ENCODE data around the gene FRMPD4. TPM values are rescaled to one million over a fixed set of nuclear protein-coding genes. Genes with fewer than 3 reads are reported as not detected.

Gene FRMPD4
- total and polyA plus RNA-seq, 10 of the 15 experiments (the other 5 are each of a cell fraction or from before 2014, with no cell fraction given) = not detected

GRCh38 chrX:12378253-12378652 lies 240.0 kb downstream of the FRMPD4 start:
- Histone ChIP-seq H3K27me3 (replicated peaks in 1 of 2; ENCODE audit: control insufficient read depth in 2 of 2, insufficient read depth in 2 of 2, low read length in 1 of 2) (peaks cover 0 to 2% of the 10 kb centered on the region in 2 experiments; a peak in 1 of 4 replicates), H3K4me1 (ENCODE audit: control insufficient read depth, insufficient read depth, low read length) (no peaks in the 10 kb centered on the region), H3K79me2 (ENCODE audit: control insufficient read depth, insufficient read depth, low read length) (no peaks in the 10 kb centered on the region), H3K27ac (ENCODE audit: control insufficient read depth, insufficient read depth) (no peak overlapping the region), H4K20me1 (ENCODE audit: control insufficient read depth, insufficient read depth) (no peaks in the 10 kb centered on the region), H3K4me2 (ENCODE audit: control insufficient read depth, insufficient read depth) (no peak overlapping the region), H2AFZ (ENCODE audit: control insufficient read depth, low read depth, low read length) (no peak overlapping the region), H3K9me3 (replicated peaks; ENCODE audit: control insufficient read depth, insufficient read depth, low read length) (no peaks in the 10 kb centered on the region), H3K9ac (ENCODE audit: control insufficient read depth, insufficient read depth, low read length) (no peak overlapping the region), H3K36me3 (ENCODE audit: control insufficient read depth in 2 of 2, insufficient read depth in 2 of 2, low read length in 1 of 2) (no peaks in the 10 kb centered on the region), H3K4me3 (no peak overlapping the region)
- CTCF ChIA-PET = interaction anchor here (0.9 kb wide), 1 partner anchor 33 kb away, joined by 3 read pairs; no protein-coding TSS in a partner anchor
- DNase-seq (ENCODE audit: low read depth, low spot score) = no peak
- BruUV-seq (replicated peaks) = no TSS peak
- ATAC-seq = no peak
- POLR2A ChIA-PET = no interaction called here
- in situ Hi-C loops (cut with MboI) (no loop called here), intact Hi-C loops (cut with micrococcal nuclease; ENCODE audit: unreplicated experiment) (no loop called here)
- RAD21 ChIA-PET (ENCODE audit: unreplicated experiment) = no interaction called here
- FAIRE-seq = no peak
- WGBS (ENCODE audit: insufficient coverage, insufficient replicate concordance, low lambda C conversion rate, missing lambda C conversion rate) = 63% methylated on average over 7 of the region's 7 CpGs
- TF ChIP-seq HCFC1 (IDR thresholded peaks at IDR 0.05; ENCODE audit: low read length) (no peak), HDGF (IDR thresholded peaks at IDR 0.05) (no peak), ZNF24 (IDR thresholded peaks at IDR 0.05) (no peak), BACH1 (IDR thresholded peaks at IDR 0.05; ENCODE audit: borderline replicate concordance) (no peak), SRF (IDR thresholded peaks at IDR 0.05; ENCODE audit: low read depth in 2 of 2, low read length in 2 of 2) (no peak), TAF1 (IDR thresholded peaks at IDR 0.05; ENCODE audit: borderline replicate concordance, low read depth, low read length) (no peak)
- SMC1A ChIA-PET (ENCODE audit: uncharacterized antibody, unreplicated experiment) = no interaction called here

DNA sequence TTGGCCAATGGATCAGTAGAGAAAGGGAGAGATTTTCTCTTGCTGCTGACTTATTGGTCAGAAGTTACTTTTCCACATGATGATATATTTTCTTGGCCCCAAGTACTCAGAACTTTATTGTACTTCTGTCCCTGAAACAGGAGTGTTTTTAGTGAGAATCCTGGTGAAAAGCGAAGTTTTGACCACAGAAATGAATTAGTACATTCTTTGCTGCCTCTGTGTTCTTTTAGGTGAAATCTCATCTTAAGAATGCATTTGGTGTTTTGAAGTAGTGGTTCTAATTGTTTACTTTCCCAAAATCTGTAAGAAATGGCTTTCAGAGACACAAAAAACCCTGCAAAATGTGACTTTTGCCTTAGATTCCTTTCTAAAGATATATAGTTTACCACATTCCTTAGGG lies 240.4 kb downstream of the FRMPD4 start:
- H3K79me2 ChIP-seq (ENCODE audit: control insufficient read depth, insufficient read depth, low read length) = no peaks in the 10 kb centered on the region
- peaks cover 0 to 2% of the 10 kb centered on the region in 2 experiments; a peak in 1 of 4 replicates for H3K27me3 ChIP-seq (replicated peaks in 1 of 2; ENCODE audit: control insufficient read depth in 2 of 2, insufficient read depth in 2 of 2, low read length in 1 of 2)
- no peak for ATAC-seq
- H3K4me3 ChIP-seq = no peak overlapping the region
- ChIA-PET SMC1A (ENCODE audit: uncharacterized antibody, unreplicated experiment) (no interaction called here), CTCF (interaction anchor here (0.9 kb wide), 1 partner anchor 33 kb away, joined by 3 read pairs; no protein-coding TSS in a partner anchor), RAD21 (ENCODE audit: unreplicated experiment) (interaction anchor here (0.6 kb wide), 1 partner anchor 578 kb away, joined by 3 read pairs; no protein-coding TSS in a partner anchor), POLR2A (no interaction called here)
- no peak for FAIRE-seq
- H3K36me3 ChIP-seq (ENCODE audit: control insufficient read depth in 2 of 2, insufficient read depth in 2 of 2, low read length in 1 of 2) = no peaks in the 10 kb centered on the region
- no peaks in the 10 kb centered on the region for H4K20me1 ChIP-seq (ENCODE audit: control insufficient read depth, insufficient read depth)
- no peak for DNase-seq (ENCODE audit: low read depth, low spot score)
- no peak overlapping the region for H3K4me2 ChIP-seq (ENCODE audit: control insufficient read depth, insufficient read depth)
- no peaks in the 10 kb centered on the region for H3K9me3 ChIP-seq (replicated peaks; ENCODE audit: control insufficient read depth, insufficient read depth, low read length)
- no TSS peak for BruUV-seq (replicated peaks)
- H3K27ac ChIP-seq (ENCODE audit: control insufficient read depth, insufficient read depth) = no peak overlapping the region
- intact Hi-C loops (cut with micrococcal nuclease; ENCODE audit: unreplicated experiment) (no loop called here), in situ Hi-C loops (cut with MboI) (no loop called here)
- no peak overlapping the region for H2AFZ ChIP-seq (ENCODE audit: control insufficient read depth, low read depth, low read length)
- no peak overlapping the region for H3K9ac ChIP-seq (ENCODE audit: control insufficient read depth, insufficient read depth, low read length)
- no peaks in the 10 kb centered on the region for H3K4me1 ChIP-seq (ENCODE audit: control insufficient read depth, insufficient read depth, low read length)
- WGBS (ENCODE audit: insufficient coverage, insufficient replicate concordance, low lambda C conversion rate, missing lambda C conversion rate) = 0% methylated on average over 1 of the region's 1 CpG
- TF ChIP-seq NFYB (IDR thresholded peaks at IDR 0.05; ENCODE audit: insufficient read depth, low read depth, low read length) = no peak
- no peak for TF ChIP-seq RUNX3 (IDR thresholded peaks at IDR 0.05; ENCODE audit: low read length)
- no peak for TF ChIP-seq IKZF1 (conservative IDR thresholded peaks at IDR 0.05)
- TF ChIP-seq, protein P1, sequence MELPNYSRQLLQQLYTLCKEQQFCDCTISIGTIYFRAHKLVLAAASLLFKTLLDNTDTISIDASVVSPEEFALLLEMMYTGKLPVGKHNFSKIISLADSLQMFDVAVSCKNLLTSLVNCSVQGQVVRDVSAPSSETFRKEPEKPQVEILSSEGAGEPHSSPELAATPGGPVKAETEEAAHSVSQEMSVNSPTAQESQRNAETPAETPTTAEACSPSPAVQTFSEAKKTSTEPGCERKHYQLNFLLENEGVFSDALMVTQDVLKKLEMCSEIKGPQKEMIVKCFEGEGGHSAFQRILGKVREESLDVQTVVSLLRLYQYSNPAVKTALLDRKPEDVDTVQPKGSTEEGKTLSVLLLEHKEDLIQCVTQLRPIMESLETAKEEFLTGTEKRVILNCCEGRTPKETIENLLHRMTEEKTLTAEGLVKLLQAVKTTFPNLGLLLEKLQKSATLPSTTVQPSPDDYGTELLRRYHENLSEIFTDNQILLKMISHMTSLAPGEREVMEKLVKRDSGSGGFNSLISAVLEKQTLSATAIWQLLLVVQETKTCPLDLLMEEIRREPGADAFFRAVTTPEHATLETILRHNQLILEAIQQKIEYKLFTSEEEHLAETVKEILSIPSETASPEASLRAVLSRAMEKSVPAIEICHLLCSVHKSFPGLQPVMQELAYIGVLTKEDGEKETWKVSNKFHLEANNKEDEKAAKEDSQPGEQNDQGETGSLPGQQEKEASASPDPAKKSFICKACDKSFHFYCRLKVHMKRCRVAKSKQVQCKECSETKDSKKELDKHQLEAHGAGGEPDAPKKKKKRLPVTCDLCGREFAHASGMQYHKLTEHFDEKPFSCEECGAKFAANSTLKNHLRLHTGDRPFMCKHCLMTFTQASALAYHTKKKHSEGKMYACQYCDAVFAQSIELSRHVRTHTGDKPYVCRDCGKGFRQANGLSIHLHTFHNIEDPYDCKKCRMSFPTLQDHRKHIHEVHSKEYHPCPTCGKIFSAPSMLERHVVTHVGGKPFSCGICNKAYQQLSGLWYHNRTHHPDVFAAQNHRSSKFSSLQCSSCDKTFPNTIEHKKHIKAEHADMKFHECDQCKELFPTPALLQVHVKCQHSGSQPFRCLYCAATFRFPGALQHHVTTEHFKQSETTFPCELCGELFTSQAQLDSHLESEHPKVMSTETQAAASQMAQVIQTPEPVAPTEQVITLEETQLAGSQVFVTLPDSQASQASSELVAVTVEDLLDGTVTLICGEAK (IDR thresholded peaks at IDR 0.05; ENCODE audit: borderline replicate concordance) = no peak
- TF ChIP-seq SMAD1 (IDR thresholded peaks at IDR 0.05; ENCODE audit: low read depth, partially characterized antibody) = no peak
- no peak for TF ChIP-seq PAX5 (IDR thresholded peaks at IDR 0.05; ENCODE audit: borderline replicate concordance, low read depth, low read length)
- no peak for TF ChIP-seq IKZF2 (IDR thresholded peaks at IDR 0.05)
- TF ChIP-seq ZBED1 (IDR thresholded peaks at IDR 0.05; ENCODE audit: borderline replicate concordance) = no peak
- TF ChIP-seq ATF3 (IDR thresholded peaks at IDR 0.05; ENCODE audit: borderline replicate concordance, extremely low read depth, low read depth, low read length) = no peak

All from GM12878 (cell line).